OCI-M1 (cell line): ENCODE measurements around the gene IDH3A.

Experiments used
- DNase-seq: peaks from one replicate; lab custom pipeline; 2025; lab: John Stamatoyannopoulos, UW

Gene IDH3A

GRCh38 chr15:78204351-78205309 is 55.5 kb downstream of the IDH3A start:
- DNase-seq: no peak

DNA sequence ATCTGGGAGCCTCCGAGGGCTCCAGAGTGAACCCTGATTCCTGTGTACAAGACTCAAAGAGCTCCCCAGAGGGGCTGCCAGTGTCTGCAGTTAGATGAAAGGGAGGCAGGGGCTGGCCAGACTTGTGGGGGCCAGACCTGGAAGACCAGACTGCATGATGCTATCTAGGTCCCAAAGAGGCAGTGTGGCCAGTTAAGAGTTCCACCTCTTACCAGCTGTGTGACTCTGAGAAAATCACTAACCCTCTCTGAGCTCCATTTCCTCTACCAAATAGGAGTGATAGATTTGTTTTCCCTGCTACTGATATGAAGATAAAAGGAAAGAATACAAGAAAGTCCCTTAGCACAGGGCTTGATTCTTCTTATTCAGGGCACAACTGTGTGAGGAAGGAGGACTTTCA is 56.2 kb downstream of the IDH3A start:
- no peak for DNase-seq

GRCh38 chr15:78205856-78206255 is 56.7 kb downstream of the IDH3A start:
- no peak for DNase-seq

GRCh38 chr15:78206326-78207109 is 57.4 kb downstream of the IDH3A start:
- DNase-seq: no peak

DNA sequence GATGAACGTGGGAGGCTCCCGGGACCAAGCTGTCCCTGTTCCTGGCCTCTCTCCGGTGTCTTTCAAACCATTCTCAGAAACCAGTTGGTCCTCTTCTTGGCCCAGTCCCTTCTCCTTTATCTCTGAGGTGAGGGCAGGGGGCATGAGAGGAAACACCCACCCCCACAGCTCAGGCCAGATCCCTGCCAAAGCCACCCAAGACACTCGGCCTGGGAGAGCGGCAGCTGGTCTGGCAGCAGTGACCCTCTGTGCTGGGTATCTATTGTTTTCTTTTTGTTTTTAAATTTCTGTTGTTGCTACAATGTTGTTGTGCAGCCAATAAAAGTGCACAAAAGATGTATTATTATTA is 57.9 kb downstream of the IDH3A start:
- DNase-seq: no peak

DNA sequence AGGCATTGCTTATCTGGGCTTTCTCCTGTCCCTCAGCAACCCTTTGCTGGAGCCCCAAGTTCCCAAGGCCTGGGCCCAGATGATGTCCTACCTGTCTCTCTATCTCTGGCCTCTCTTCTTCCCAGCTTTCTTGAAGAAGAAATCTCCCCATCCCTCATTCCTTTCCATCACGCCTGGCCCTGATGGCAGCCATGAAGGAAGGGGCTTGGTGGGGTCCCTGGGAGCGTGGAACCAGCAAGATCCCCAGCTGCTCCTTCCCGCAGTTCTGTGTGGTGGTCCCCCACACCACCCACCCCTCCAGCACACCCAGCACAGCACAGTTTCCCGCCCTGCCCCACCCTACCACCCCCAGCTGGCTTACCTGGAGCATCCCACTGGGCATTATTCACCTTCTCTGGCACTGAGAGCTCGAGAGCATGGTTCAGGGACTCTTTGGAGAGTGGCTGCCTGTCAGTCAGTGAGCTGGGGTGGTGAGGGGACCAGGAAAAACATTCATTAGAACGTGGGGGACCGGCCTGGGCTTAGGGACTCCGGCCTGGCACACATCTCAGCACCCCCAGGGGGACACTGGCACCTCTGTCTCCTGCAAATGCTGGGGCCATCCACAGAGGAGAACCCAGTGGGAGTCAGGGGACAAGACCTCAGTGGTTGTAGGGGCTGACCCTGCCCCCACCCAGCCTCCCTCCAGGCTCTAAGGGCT is 58.6 kb downstream of the IDH3A start:
- DNase-seq: no peak

DNA sequence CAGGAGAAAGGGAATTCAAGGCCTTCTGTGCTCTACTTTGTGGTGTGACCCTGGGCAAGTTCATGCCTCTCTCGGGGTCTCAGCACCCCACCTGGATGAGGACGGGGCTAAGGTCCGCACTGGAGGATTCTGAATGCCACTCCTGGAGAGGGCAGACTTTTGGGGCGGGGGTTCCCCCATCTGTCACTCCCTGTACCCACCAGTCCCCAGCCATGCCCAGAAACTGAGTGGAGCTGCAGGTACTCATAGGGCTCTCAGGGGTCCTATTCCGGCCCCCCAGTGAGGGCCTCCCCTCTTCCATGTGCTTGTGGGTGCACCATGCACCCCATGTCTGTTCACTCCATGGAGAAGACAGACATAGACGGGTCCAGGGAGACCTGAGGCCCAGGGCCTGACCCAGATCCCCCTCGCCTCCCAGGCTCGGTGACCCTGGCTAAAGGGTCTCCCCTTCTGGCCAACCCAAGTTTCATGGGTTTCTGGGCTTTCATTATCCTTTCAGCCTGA is 59.2 kb downstream of the IDH3A start:
- DNase-seq: no peak

DNA sequence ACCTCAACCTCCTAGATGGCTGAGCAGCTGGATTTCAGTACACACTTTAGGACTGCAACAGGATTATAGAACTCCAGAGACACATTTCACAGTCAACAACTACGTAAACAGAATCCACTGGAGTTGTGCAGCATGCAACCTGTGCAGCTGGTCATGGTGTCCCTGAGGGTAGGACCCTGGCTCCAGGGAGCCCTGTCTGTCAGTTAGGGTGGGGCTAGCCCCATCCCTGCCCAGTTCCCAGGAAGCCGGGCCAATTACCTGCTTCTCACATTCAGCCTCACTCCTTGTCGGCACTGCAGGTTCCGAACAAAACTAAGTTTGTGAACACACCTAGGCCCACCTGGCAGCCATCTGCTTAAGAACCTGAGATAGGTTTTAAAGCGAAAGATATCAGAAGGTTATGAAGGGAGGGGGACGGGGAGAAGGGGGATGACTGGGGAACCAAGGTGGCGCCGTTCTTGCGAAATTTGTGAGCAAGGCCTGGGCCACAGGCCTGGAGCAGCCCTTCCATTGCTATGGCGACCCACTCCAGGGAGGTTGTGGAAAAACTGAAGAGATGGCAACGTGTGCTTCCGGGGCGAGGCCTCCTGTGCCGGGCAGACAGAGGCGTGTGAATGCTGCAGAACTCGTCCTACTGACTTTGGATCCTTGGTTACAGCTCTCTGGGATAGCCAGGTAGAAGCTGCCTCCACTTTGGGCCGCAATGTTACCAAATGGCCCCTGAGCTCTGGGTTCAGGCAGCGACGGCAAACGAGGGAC is 59.9 kb downstream of the IDH3A start:
- DNase-seq: no peak

DNA sequence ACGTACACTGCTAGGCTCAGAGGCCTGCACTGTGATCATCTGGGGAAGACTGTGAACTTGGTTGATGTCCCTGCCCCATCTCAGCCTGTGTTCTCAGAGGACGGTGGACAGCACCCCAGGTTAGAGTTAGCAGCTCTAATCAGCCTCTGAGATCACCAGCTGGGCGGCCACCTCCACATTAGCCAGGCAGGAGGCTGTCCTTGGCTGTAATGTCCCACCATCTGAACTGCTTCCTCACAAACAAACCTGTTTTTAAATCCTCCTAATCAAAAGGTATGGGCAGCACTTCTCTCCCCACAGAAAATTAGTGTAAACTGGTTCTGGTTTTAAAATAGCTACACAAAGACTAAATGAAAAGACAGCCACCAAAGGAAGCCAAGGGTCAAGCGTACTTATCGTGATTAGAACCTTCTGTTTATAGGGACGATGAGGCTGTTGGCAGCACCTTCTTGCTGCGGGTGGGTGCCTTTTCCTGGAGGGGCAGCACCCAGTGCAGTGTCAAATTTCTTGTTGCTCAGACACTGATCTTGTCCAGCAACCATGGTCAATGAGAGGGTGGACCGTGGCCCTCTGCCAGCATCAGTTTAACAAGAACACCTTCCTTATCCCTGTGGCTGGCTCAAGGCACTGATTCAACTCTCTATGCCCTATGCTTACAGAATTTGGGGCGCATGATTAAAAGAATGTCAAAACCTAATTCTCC is 60.6 kb downstream of the IDH3A start:
- no peak for DNase-seq

DNA sequence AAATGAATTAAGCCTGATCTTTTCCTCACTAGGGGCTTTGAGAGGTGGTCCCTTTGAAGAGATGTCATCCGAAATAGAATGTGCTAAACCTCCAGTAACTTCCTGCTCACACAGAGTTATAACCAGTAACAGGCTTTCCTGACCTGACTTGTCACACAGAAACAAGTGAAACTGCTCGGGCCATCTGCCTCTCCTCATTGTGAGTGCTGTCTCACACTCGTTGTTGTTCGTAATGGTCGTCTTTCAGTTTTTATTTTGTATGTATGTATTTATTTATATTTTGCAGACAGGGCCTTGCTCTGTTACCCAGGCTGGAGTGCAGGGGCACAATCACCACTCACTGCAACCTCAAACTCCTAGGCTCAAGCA is 61.2 kb downstream of the IDH3A start:
- no peak for DNase-seq

DNA sequence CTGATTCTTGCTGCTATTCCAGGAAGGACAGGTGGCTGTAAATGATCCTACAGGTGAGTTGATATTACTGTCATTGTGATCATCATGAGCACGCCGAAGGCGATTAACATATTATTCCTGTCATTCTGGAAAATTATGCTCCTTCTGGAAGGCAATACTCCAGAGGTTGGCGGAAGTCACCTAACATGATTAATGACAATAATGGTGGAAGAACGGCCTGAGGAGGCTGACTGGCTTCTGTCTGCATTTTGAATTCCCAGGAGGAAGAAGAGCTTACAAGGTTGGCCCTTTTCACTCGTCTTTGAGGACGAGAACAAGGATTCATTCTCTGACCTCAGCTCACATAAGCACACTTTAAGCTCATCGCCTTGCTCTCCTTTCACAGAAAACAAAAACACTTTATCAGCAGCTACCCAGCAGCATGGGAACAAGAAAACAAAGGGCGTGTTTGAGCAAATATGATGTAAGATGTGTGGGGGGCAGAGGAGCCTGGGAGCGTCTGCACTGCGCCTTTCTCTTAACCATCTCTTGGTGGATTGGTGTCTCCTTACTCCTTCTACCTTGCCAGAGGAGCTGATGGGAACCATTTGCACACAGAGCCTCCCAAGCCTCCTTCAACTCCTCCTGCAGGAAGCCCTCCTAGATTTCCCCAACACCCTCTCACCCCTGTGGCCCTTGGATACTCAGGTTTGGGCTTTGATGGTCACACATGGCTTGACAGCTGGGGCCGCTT is 62.2 kb downstream of the IDH3A start:
- peak; percentile 4 for DNase-seq

GRCh38 chr15:78212008-78212407 is 62.8 kb downstream of the IDH3A start:
- no peak for DNase-seq

GRCh38 chr15:78212546-78213424 is 63.6 kb downstream of the IDH3A start:
- peak; percentile 28 for DNase-seq

DNA sequence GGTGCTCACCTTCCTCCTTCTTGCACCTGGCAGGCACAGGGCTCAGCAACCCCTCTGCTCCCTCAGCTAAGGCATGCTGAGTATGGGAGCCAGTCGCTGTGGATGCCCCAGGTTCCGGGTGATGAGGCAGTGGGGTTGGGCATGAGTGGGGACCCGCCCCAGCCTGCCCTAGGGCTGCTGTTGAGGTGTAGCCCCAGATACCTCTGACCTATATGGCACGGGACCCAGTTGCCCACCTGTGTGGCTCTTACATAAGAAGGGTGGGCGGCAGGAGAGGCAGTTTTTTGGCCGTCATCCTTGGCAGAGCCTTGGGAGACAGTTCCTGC is 64.2 kb downstream of the IDH3A start:
- no peak for DNase-seq

DNA sequence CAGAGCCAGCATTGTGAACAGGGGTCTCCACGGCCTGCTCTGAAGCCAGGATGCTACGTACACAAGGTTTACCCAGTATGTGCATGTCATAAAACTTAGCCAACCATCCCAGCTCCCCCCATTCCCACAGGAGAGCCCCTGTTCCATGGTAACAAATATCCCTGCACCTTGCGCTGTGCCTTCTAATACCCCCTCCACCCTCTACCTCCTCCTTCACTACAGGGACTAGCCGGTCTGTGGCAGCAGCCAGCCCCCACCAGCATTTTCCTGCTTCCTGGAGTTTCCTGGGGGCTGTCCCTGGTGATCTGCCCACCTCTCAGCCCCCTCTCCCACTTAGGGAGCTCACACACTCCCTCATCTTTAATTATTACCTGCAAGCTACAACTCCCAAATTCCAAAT is 64.8 kb downstream of the IDH3A start:
- no peak for DNase-seq

GRCh38 chr15:78216276-78217104 is 67.3 kb downstream of the IDH3A start:
- DNase-seq: no peak

DNA sequence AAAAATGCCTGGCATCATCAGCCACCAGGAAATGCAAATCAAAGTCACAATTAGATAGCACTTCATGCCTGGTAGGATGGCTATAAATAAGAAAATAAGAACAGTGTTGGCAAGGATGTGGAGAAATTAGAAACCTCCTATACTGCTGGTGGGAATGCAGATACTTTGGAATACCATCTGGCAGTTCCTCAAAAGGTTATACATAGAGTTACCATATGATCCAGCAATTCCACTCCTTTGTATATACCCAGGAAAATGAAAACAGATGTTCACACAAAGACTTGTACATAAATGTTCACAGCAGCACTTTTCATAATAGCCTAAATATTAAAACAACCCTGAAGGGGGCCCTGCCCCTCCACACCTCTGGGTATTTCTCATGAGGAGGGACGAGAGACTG is 71.6 kb downstream of the IDH3A start:
- DNase-seq: no peak
